ENCODE results near the gene NGRN. TPM values are rescaled to one million over a fixed set of nuclear protein-coding genes. Genes with fewer than 3 reads are reported as not detected.

The NGRN gene
- total and polyA plus RNA-seq, 2 of the 8 experiments (the other 6 are each of a cell fraction or from before 2014, with no cell fraction given), result 60.1 to 101 TPM

DNA sequence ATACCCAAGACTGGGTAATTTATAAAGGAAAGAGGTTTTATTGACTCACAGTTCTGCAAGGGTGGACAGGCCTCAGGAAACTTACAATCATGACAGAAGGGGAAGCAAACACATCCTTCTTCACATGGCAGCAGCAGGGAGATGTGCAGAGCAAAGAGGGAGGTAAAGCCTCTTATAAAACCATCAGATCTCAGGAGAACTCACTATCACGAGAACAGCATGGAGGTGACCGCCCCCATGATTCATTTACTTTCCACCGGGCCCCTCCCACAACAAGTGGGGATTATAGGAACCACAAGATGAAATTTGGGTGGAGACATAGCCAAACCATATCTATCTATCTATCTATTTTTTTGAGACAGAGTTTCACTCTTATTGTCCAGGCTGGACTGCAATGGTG, 26.1 kb upstream of the NGRN start (continued):
- TF ChIP-seq SIX5 (IDR thresholded peaks at IDR 0.05; ENCODE audit: low read depth, low read length) (no peak), NRF1 (IDR thresholded peaks at IDR 0.05; ENCODE audit: low read depth, low read length) (no peak), SP1 (IDR thresholded peaks at IDR 0.05; ENCODE audit: low read depth, low read length) (no peak), POLR2AphosphoS5 (IDR thresholded peaks at IDR 0.05; ENCODE audit: low read depth, low read length) (no peak), SRF (IDR thresholded peaks at IDR 0.05; ENCODE audit: low read depth, low read length) (no peak)
- TF ChIP-seq, protein P1, sequence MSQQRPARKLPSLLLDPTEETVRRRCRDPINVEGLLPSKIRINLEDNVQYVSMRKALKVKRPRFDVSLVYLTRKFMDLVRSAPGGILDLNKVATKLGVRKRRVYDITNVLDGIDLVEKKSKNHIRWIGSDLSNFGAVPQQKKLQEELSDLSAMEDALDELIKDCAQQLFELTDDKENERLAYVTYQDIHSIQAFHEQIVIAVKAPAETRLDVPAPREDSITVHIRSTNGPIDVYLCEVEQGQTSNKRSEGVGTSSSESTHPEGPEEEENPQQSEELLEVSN (IDR thresholded peaks at IDR 0.05), result no peak
